Stimulated activated CD4-positive, alpha-beta T cell treated with anti-CD3 and anti-CD28 coated beads, Interleukin-4, amount 100 ng/mL, for 4 hours (primary cell): Measurements from ENCODE around the gene MEGF6.

Source experiments
- DNase-seq, 2 experiments: peaks; one replicate each; pipeline ENCODE4 v3.0.0-alpha.2; 2020

Gene MEGF6

GRCh38 chr1:3533067-3534048, 78.0 kb downstream of the MEGF6 start:
- no peak for DNase-seq

- DNase-seq, result no peak
These were observed 79.4 kb downstream of the MEGF6 start for GRCh38 chr1:3531928-3532327.

- peak; percentile 75 to 78 for DNase-seq
These were observed 80.1 kb downstream of the MEGF6 start for GRCh38 chr1:3530926-3531818.

- DNase-seq, result no peak
These were observed 81.0 kb downstream of the MEGF6 start for GRCh38 chr1:3530086-3530925.

- no peak for DNase-seq
These were observed 82.1 kb downstream of the MEGF6 start for GRCh38 chr1:3529099-3529729.

GRCh38 chr1:3527774-3528173, 83.5 kb downstream of the MEGF6 start:
- DNase-seq, result no peak

GRCh38 chr1:3525551-3526482, 85.5 kb downstream of the MEGF6 start:
- DNase-seq, result no peak

GRCh38 chr1:3524556-3525203, 86.6 kb downstream of the MEGF6 start:
- no peak for DNase-seq

GRCh38 chr1:3523980-3524379, 87.3 kb downstream of the MEGF6 start:
- no peak for DNase-seq

- no peak for DNase-seq
These were observed 88.6 kb downstream of the MEGF6 start for GRCh38 chr1:3522564-3523265.

GRCh38 chr1:3522112-3522511, 89.2 kb downstream of the MEGF6 start:
- no peak for DNase-seq

- DNase-seq, result no peak
These were observed 89.9 kb downstream of the MEGF6 start for GRCh38 chr1:3521426-3521825.

GRCh38 chr1:3520419-3521378, 90.6 kb downstream of the MEGF6 start:
- DNase-seq, result no peak

- no peak for DNase-seq
These were observed 91.9 kb downstream of the MEGF6 start for GRCh38 chr1:3519301-3519885.

- no peak for DNase-seq
These were observed 92.6 kb downstream of the MEGF6 start for GRCh38 chr1:3518756-3519155.

- DNase-seq, result peak in 1 of 2 experiments; percentile 13
These were observed 93.1 kb downstream of the MEGF6 start for GRCh38 chr1:3518256-3518655.

- no peak for DNase-seq
These were observed 94.2 kb downstream of the MEGF6 start for GRCh38 chr1:3516911-3517675.
